NCI-H187 treated with DMSO at 0.1 percent for 48 hours (cell line): ENCODE data around the gene SPATA2.

Experiments used
- DNase-seq: peaks from one replicate; lab custom pipeline; 2025; lab: John Stamatoyannopoulos, UW

Gene SPATA2

GRCh38 chr20:49929142-49929494 lies 13.8 kb upstream of the SPATA2 start:
- no peak for DNase-seq

- no peak for DNase-seq
Observed at GRCh38 chr20:49928411-49929141, 13.2 kb upstream of the SPATA2 start.

- DNase-seq = no peak
Observed at GRCh38 chr20:49925901-49926454, 10.6 kb upstream of the SPATA2 start.

- DNase-seq = no peak
Observed at GRCh38 chr20:49924247-49924646, 8.9 kb upstream of the SPATA2 start.

GRCh38 chr20:49919461-49919860 lies 4.1 kb upstream of the SPATA2 start:
- no peak for DNase-seq

- DNase-seq = no peak
Observed at GRCh38 chr20:49919009-49919408, 3.7 kb upstream of the SPATA2 start.

- DNase-seq = no peak
Observed at GRCh38 chr20:49918446-49918845, 3.1 kb upstream of the SPATA2 start.

- no peak for DNase-seq
Observed at GRCh38 chr20:49916146-49917002, 1.0 kb upstream of the SPATA2 start.

GRCh38 chr20:49915118-49915379 lies 280 bp downstream of the SPATA2 start:
- DNase-seq = no peak

GRCh38 chr20:49914310-49915117 lies 815 bp downstream of the SPATA2 start:
- no peak for DNase-seq

- no peak for DNase-seq
Observed at GRCh38 chr20:49913399-49914047, 1.8 kb downstream of the SPATA2 start.

GRCh38 chr20:49910340-49910706 lies 5.0 kb downstream of the SPATA2 start:
- no peak for DNase-seq

GRCh38 chr20:49909499-49910339 lies 5.6 kb downstream of the SPATA2 start:
- DNase-seq = no peak

GRCh38 chr20:49908258-49908565 lies 7.1 kb downstream of the SPATA2 start:
- DNase-seq = no peak

GRCh38 chr20:49907405-49908257 lies 7.7 kb downstream of the SPATA2 start:
- DNase-seq = no peak

- DNase-seq = no peak
Observed at GRCh38 chr20:49906615-49907154, 8.6 kb downstream of the SPATA2 start.

GRCh38 chr20:49906101-49906604 lies 9.2 kb downstream of the SPATA2 start:
- DNase-seq = no peak

GRCh38 chr20:49905415-49906091 lies 9.8 kb downstream of the SPATA2 start:
- no peak for DNase-seq
